GM23338 (cell line): ENCODE data around the gene LIX1L. TPM values are rescaled to one million over a fixed set of nuclear protein-coding genes. Genes with fewer than 3 reads are reported as not detected.

Experiments used
- ATAC-seq: fragments of 200-7000 bp; cut with Tn5 transposase; 3 replicates; pipeline ENCODE4 v1.9.1; 2020
- DNase-seq: peaks from one replicate; pipeline ENCODE4 v3.0.0-alpha.2; 2015; ENCODE audit warnings: low spot score
- H2AFZ ChIP-seq: fragments of 200-600 bp; sonication (generic); 2 replicates; pipeline ENCODE4 v1.8.0; 2016; ENCODE audit warnings: antibody characterized with exemption, mild to moderate bottlenecking, moderate library complexity
- H3F3A ChIP-seq: fragments of 200-600 bp; sonication (generic); replicated peaks from 2 replicates; pipeline ENCODE4 v1.8.0; 2017; ENCODE audit warnings: antibody characterized with exemption, mixed run types, low read depth
- H3K27ac ChIP-seq: fragments of 200-600 bp; sonication (generic); 2 replicates; pipeline ENCODE4 v1.6.1; 2016; ENCODE audit warnings: low read depth
- H3K27me3 ChIP-seq: fragments of 200-600 bp; sonication (generic); 2 replicates; pipeline ENCODE4 v1.8.0; 2016; ENCODE audit warnings: mild to moderate bottlenecking, mixed run types, moderate library complexity; ENCODE audit not compliant: insufficient read depth
- H3K36me3 ChIP-seq: fragments of 200-600 bp; sonication (generic); 2 replicates; pipeline ENCODE4 v1.8.0; 2016; ENCODE audit warnings: mild to moderate bottlenecking; ENCODE audit not compliant: insufficient read depth
- H3K4me1 ChIP-seq: fragments of 200-600 bp; sonication (generic); 2 replicates; pipeline ENCODE4 v1.8.0; 2016; ENCODE audit warnings: mild to moderate bottlenecking, moderate library complexity; ENCODE audit not compliant: insufficient read depth
- H3K4me2 ChIP-seq: fragments of 200-600 bp; sonication (generic); 2 replicates; pipeline ENCODE4 v1.7.1; 2017; ENCODE audit warnings: mixed run types
- H3K4me3 ChIP-seq: fragments of 200-600 bp; sonication (generic); 2 replicates; pipeline ENCODE4 v1.6.1; 2016; ENCODE audit warnings: mixed run types
- H3K79me2 ChIP-seq: fragments of 200-600 bp; sonication (generic); replicated peaks from 2 replicates; pipeline ENCODE4 v1.8.0; 2017; ENCODE audit warnings: mild to moderate bottlenecking; ENCODE audit not compliant: insufficient read depth
- H3K9me2 ChIP-seq: fragments of 200-600 bp; sonication (generic); 2 replicates; pipeline ENCODE4 v1.8.0; 2017; ENCODE audit not compliant: insufficient read depth
- H4K20me1 ChIP-seq: fragments of 200-600 bp; sonication (generic); replicated peaks from 2 replicates; pipeline ENCODE4 v1.8.0; 2017; ENCODE audit warnings: mild to moderate bottlenecking; ENCODE audit not compliant: insufficient read depth
- H3K27ac Mint-ChIP-seq: 2 replicates; pipeline ENCODE4 v1.8.0; 2020; ENCODE audit warnings: inconsistent platforms, mild to moderate bottlenecking, moderate library complexity, mixed read lengths
- H3K27me3 Mint-ChIP-seq: 3 replicates; pipeline ENCODE4 v1.8.0; 2022; ENCODE audit warnings: low read depth, mild to moderate bottlenecking, moderate library complexity, mixed read lengths, inconsistent platforms; ENCODE audit not compliant: insufficient read depth, poor library complexity
- H3K36me3 Mint-ChIP-seq: 3 replicates; pipeline ENCODE4 v1.8.0; 2021; ENCODE audit warnings: low read depth, mild to moderate bottlenecking, inconsistent platforms, moderate library complexity, mixed read lengths
- H3K4me1 Mint-ChIP-seq: 3 replicates; pipeline ENCODE4 v1.8.0; 2020; ENCODE audit warnings: mild to moderate bottlenecking, inconsistent platforms, mixed read lengths
- H3K4me3 Mint-ChIP-seq: 3 replicates; pipeline ENCODE4 v1.8.0; 2021; ENCODE audit warnings: moderate library complexity, mild to moderate bottlenecking, inconsistent platforms, mixed read lengths
- H3K9me3 Mint-ChIP-seq: 3 replicates; pipeline ENCODE4 v1.8.0; 2020; ENCODE audit warnings: moderate library complexity, mild to moderate bottlenecking, inconsistent platforms, mixed read lengths
- EZH2 ChIP-seq: fragments of 200-600 bp; sonication (generic); IDR thresholded peaks from one replicate; pipeline ENCODE4 v1.8.0; 2017; ENCODE audit warnings: antibody characterized with exemption, mild to moderate bottlenecking, low read depth; ENCODE audit not compliant: unreplicated experiment
- EZH2phosphoT487 ChIP-seq: fragments of 200-600 bp; sonication (generic); IDR thresholded peaks from one replicate; pipeline ENCODE4 v1.8.1; 2018; ENCODE audit warnings: antibody characterized with exemption; ENCODE audit not compliant: unreplicated experiment
- JUNB ChIP-seq: IDR thresholded peaks from one replicate; pipeline ENCODE4 v1.6.1; 2016; ENCODE audit warnings: antibody characterized with exemption; ENCODE audit not compliant: unreplicated experiment
- NANOG ChIP-seq: IDR thresholded peaks from 2 replicates; pipeline ENCODE4 v1.6.1; 2016; ENCODE audit warnings: antibody characterized with exemption, borderline replicate concordance
- POLR2AphosphoS5 ChIP-seq: IDR thresholded peaks from 2 replicates; pipeline ENCODE4 v1.6.1; 2016; ENCODE audit warnings: antibody characterized with exemption, low read depth
- ZNF114 ChIP-seq: fragments of 250-450 bp; sonication (Bioruptor Pico); IDR thresholded peaks from 2 replicates; pipeline ENCODE4 v1.5.0; 2020; ENCODE audit warnings: mild to moderate bottlenecking, moderate library complexity
- polyA plus RNA-seq: library from polyadenylated mRNA; unstranded; fragments of >200 nt; fragmentation: Nextera tagmentation; extraction: Ambion mirVana; gene quantifications from 2 replicates; pipeline ENCODE4 v1.2.1, GENCODE V29; 2016
- total RNA-seq: library from RNA; depleted of rRNA; stranded (reverse); fragments of >200 nt; shearing (Covaris generic); gene quantifications from 2 replicates; pipeline ENCODE4 v1.2.3, GENCODE V29; 2014

Gene LIX1L
- total and polyA plus RNA-seq, 2 experiments from 2014 or later, result 0.76 to 2.6 TPM

GRCh38 chr1:145965119-145965744, 7.4 kb upstream of the LIX1L start:
- Mint-ChIP-seq H3K4me3 (peak overlapping the region; percentile 92), H3K27ac (peak overlapping the region; percentile 38; the same call in 1 of the 2 replicates), H3K4me1 (peaks cover 17% of the 10 kb centered on the region), H3K27me3 (peaks cover 43% of the 10 kb centered on the region), H3K9me3 (peaks cover 7% of the 10 kb centered on the region; the same call in 2 of the 3 replicates), H3K36me3 (peaks cover 3% of the 10 kb centered on the region; the same call in 1 of the 3 replicates)
- no peak for TF ChIP-seq EZH2phosphoT487
- Histone ChIP-seq H3K4me1 (peaks cover 23% of the 10 kb centered on the region), H3K27ac (no peak overlapping the region), H3K36me3 (no peaks in the 10 kb centered on the region), H2AFZ (peak overlapping the region; percentile 72), H3K79me2 (no peaks in the 10 kb centered on the region), H3K9me2 (no peaks in the 10 kb centered on the region), H3K4me3 (peak overlapping the region; percentile 53), H3K4me2 (peak overlapping the region; percentile 76), H3F3A (0 out of 2 replicates have a peak, but pooled peaks cover 4% of the 10 kb centered on the region), H4K20me1 (no peaks in the 10 kb centered on the region), H3K27me3 (peaks cover 38% of the 10 kb centered on the region)
- no peak for ATAC-seq
- DNase-seq, result no peak

GRCh38 chr1:145964328-145965118, 6.7 kb upstream of the LIX1L start, which contains the start of the genes ANKRD34A and POLR3GL:
ANKRD34A (minus strand) TSS chr1:145964575; CDS start chr1:145961759, 2,816 bp downstream.
POLR3GL (plus strand) TSS chr1:145964690; CDS start chr1:145974866, 10,176 bp downstream.
- Histone ChIP-seq H3K79me2 (no peaks in the 10 kb centered on the region), H3K27ac (no peak within 1 kb of the TSS), H2AFZ (peak within 1 kb of the TSS; percentile 72), H3F3A (0 out of 2 replicates have a peak, but pooled peaks cover 4% of the 10 kb centered on the region), H3K27me3 (peaks cover 45% of the 10 kb centered on the region), H3K4me1 (peaks cover 23% of the 10 kb centered on the region), H3K36me3 (no peaks in the 10 kb centered on the region), H3K4me3 (peak within 1 kb of the TSS; percentile 90), H3K4me2 (peak within 1 kb of the TSS; percentile 76), H3K9me2 (no peaks in the 10 kb centered on the region), H4K20me1 (no peaks in the 10 kb centered on the region)
- TF ChIP-seq ZNF114 (CRISPR knock-in tag) (no peak), POLR2AphosphoS5 (peak; percentile 69), NANOG (no peak)
- ATAC-seq (peak; percentile 77), DNase-seq (peak; percentile 99)
- peak within 1 kb of the TSS; percentile 92 for H3K4me3 Mint-ChIP-seq
- H3K36me3 Mint-ChIP-seq, result peaks cover 3% of the 10 kb centered on the region; the same call in 2 of the 3 replicates
- H3K9me3 Mint-ChIP-seq, result peaks cover 7% of the 10 kb centered on the region
- peak within 1 kb of the TSS; percentile 38; the same call in 1 of the 2 replicates for H3K27ac Mint-ChIP-seq
- peaks cover 19% of the 10 kb centered on the region for H3K4me1 Mint-ChIP-seq
- H3K27me3 Mint-ChIP-seq, result peaks cover 50% of the 10 kb centered on the region

GRCh38 chr1:145963265-145964019, 5.6 kb upstream of the LIX1L start:
- Mint-ChIP-seq H3K4me3 (peak overlapping the region; percentile 92), H3K4me1 (peaks cover 22% of the 10 kb centered on the region), H3K27me3 (peaks cover 59% of the 10 kb centered on the region), H3K27ac (no peak overlapping the region), H3K36me3 (peaks cover 3% of the 10 kb centered on the region; the same call in 2 of the 3 replicates), H3K9me3 (peaks cover 7% of the 10 kb centered on the region)
- Histone ChIP-seq H2AFZ (no peak overlapping the region; the same call in 1 of the 2 replicates), H3K4me3 (peak overlapping the region; percentile 90), H3K9me2 (no peaks in the 10 kb centered on the region), H3K27ac (no peak overlapping the region), H4K20me1 (no peaks in the 10 kb centered on the region), H3F3A (0 out of 2 replicates have a peak, but pooled peaks cover 4% of the 10 kb centered on the region), H3K4me1 (peaks cover 23% of the 10 kb centered on the region), H3K4me2 (peak overlapping the region; percentile 93), H3K79me2 (no peaks in the 10 kb centered on the region), H3K27me3 (peaks cover 56% of the 10 kb centered on the region), H3K36me3 (no peaks in the 10 kb centered on the region)
- ATAC-seq, result no peak
- TF ChIP-seq EZH2 (no peak), EZH2phosphoT487 (no peak), JUNB (no peak)
- DNase-seq, result no peak
